CD4-positive, CD25-positive, alpha-beta regulatory T cell (primary cell): ENCODE results near the gene CTAGE1. TPM values are rescaled to one million over a fixed set of nuclear protein-coding genes. Genes with fewer than 3 reads are reported as not detected.

Experiments used
- ATAC-seq, 2 donors: fragments of 150-1000 bp; cut with Tn5 transposase; one replicate each; pipeline ENCODE4 v1.10.0; 2021; ENCODE audit warnings: low read depth in 2 of 2, moderate number of reproducible peaks in 2 of 2, moderate library complexity in 1 of 2
- DNase-seq, 3 donors: peaks; one replicate each; pipeline versions ENCODE4 v3.0.0 to v3.0.0-alpha.2; 2012 to 2022; ENCODE audit warnings: mixed read lengths in 1 of 3
- H3K27ac ChIP-seq: one replicate; pipeline ENCODE4 v1.7.0; 2013; ENCODE audit warnings: mild to moderate bottlenecking, low read length; ENCODE audit not compliant: insufficient read depth, poor library complexity, severe bottlenecking
- H3K27me3 ChIP-seq: one replicate; pipeline ENCODE4 v1.7.0; 2013; ENCODE audit warnings: low read length; ENCODE audit not compliant: control insufficient read depth, insufficient read depth
- H3K36me3 ChIP-seq: one replicate; pipeline ENCODE4 v1.7.0; 2013; ENCODE audit warnings: mild to moderate bottlenecking, low read length, moderate library complexity; ENCODE audit not compliant: control insufficient read depth, insufficient read depth
- H3K4me1 ChIP-seq: 2 replicates; pipeline ENCODE4 v1.7.0; 2013; ENCODE audit warnings: mild to moderate bottlenecking, low read length; ENCODE audit not compliant: insufficient read depth, control insufficient read depth, poor library complexity, severe bottlenecking
- H3K4me3 ChIP-seq: one replicate; pipeline ENCODE4 v1.7.0; 2013; ENCODE audit warnings: low read depth, mild to moderate bottlenecking, low read length, moderate library complexity
- H3K9me3 ChIP-seq, 2 experiments: 1 replicate in 1 of 2; 2 replicates in 1 of 2; pipeline ENCODE4 v1.7.0; 2013; ENCODE audit warnings: low read length in 2 of 2, mild to moderate bottlenecking in 1 of 2, moderate library complexity in 1 of 2; ENCODE audit not compliant: control insufficient read depth in 2 of 2
- H3K27ac Mint-ChIP-seq, 3 donors: one replicate each; pipeline ENCODE4 v1.8.0; 2020 to 2022; ENCODE audit warnings: mild to moderate bottlenecking in 3 of 3, mixed read lengths in 3 of 3, moderate library complexity in 2 of 3
- H3K27me3 Mint-ChIP-seq: one replicate; pipeline ENCODE4 v1.8.0; 2022; ENCODE audit warnings: mild to moderate bottlenecking, mixed read lengths
- H3K36me3 Mint-ChIP-seq: one replicate; pipeline ENCODE4 v1.8.0; 2020; ENCODE audit warnings: mixed read lengths
- H3K4me1 Mint-ChIP-seq, 4 donors: one replicate each; pipeline ENCODE4 v1.8.0; 2020 to 2022; ENCODE audit warnings: mixed read lengths in 4 of 4, mild to moderate bottlenecking in 1 of 4
- H3K4me3 Mint-ChIP-seq, 4 donors: one replicate each; pipeline ENCODE4 v1.8.0; 2020 to 2022; ENCODE audit warnings: mild to moderate bottlenecking in 4 of 4, mixed read lengths in 4 of 4, moderate library complexity in 3 of 4
- H3K9me3 Mint-ChIP-seq, 7 donors: one replicate each; pipeline ENCODE4 v1.8.0; 2020 to 2022; ENCODE audit warnings: mixed read lengths in 7 of 7, mild to moderate bottlenecking in 3 of 7, moderate library complexity in 2 of 7
- polyA plus RNA-seq, 4 donors: library from polyadenylated mRNA; unstranded; fragments of 300-500 nt; fragmentation: Illumina TruSeq; gene quantifications; one replicate each; pipeline ENCODE4 v1.2.3, GENCODE V29; 2021
- total RNA-seq: library from RNA; stranded (reverse); gene quantifications from one replicate; pipeline ENCODE4 v1.2.3, GENCODE V29; 2022

The CTAGE1 gene
- total and polyA plus RNA-seq, 5 donors from 2014 or later: not detected

DNA sequence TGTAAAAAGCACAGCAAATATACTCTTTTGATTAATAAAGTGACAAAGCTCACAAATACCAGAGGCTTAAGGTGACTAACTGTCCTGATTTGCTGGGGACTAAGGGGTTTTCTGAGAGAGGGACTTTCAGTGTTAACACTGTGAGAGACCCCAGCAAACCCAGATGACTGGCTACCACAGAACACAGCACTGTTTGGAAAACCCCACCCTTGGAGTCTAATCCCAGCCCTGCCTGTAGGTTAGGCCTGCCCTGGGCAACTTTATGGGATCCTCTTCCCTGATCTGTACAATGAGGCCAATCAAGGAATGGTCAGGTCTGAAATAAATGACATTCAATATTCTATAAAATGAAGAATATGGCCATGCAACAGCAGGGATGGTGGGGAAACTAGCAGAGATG, 30.5 kb upstream of the CTAGE1 start:
- Mint-ChIP-seq H3K4me1 (peaks cover 0 to 4% (median 0%) of the 10 kb centered on the region in 4 donors), H3K4me3 (no peak overlapping the region), H3K27me3 (no peaks in the 10 kb centered on the region), H3K27ac (no peak overlapping the region), H3K36me3 (no peaks in the 10 kb centered on the region), H3K9me3 (peaks cover 0 to 22% (median 3%) of the 10 kb centered on the region in 7 donors)
- Histone ChIP-seq H3K36me3 (no peaks in the 10 kb centered on the region), H3K9me3 (peaks cover 0 to 12% of the 10 kb centered on the region in 2 experiments), H3K27me3 (no peaks in the 10 kb centered on the region), H3K27ac (no peak overlapping the region), H3K4me3 (no peak overlapping the region), H3K4me1 (no peaks in the 10 kb centered on the region)
- ATAC-seq (no peak), DNase-seq (no peak)

DNA sequence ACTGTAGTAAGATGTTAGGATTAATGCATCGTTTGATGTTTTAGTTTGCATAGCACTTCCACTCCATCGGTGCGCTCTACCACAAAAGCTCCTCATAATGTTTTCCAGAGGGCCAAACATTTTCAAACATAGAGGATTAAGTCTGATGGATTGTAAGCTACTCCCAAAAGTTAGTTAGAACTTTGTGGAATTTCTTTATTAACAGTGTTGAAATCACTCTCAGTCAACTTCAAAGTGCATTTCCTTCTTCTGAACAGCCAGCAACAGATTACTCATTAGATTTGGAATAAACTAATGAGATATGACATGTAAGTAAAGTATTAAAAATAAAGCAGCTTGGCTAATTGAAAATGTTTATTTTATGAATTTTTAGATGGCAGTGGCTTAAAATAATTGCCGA, 30.1 kb upstream of the CTAGE1 start:
- H3K9me3 Mint-ChIP-seq: peaks cover 0 to 22% (median 3%) of the 10 kb centered on the region in 7 donors
- H3K4me1 Mint-ChIP-seq: peaks cover 0 to 4% (median 0%) of the 10 kb centered on the region in 4 donors
- no peaks in the 10 kb centered on the region for H3K27me3 Mint-ChIP-seq
- Histone ChIP-seq H3K36me3 (no peaks in the 10 kb centered on the region), H3K4me3 (no peak overlapping the region), H3K4me1 (no peaks in the 10 kb centered on the region), H3K9me3 (peaks cover 0 to 12% of the 10 kb centered on the region in 2 experiments), H3K27me3 (no peaks in the 10 kb centered on the region), H3K27ac (no peak overlapping the region)
- no peaks in the 10 kb centered on the region for H3K36me3 Mint-ChIP-seq
- no peak overlapping the region for H3K4me3 Mint-ChIP-seq
- DNase-seq: no peak
- ATAC-seq: no peak
- H3K27ac Mint-ChIP-seq: no peak overlapping the region

DNA sequence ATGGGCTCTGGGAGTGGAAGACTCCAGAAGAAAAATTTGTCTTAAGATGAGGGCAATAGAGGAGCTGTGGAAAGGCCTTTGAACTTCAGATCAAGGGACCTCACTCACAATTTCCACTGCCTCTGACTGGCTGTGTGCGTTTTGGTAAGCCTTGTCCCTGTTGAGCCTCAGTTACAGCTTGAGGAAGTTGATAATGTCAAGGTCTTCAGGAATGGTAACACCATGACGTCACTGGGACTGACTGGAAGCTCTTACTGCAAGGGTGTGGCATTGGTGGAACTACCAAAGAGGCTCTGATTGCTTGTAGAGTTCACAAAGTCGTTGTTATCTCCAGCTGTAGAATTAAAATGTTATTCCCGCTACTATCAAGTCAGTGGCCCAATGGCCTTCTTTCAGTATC, 29.2 kb upstream of the CTAGE1 start:
- H3K27ac ChIP-seq: no peak overlapping the region
- H3K36me3 ChIP-seq: no peaks in the 10 kb centered on the region
- H3K4me3 ChIP-seq: no peak overlapping the region
- no peaks in the 10 kb centered on the region for H3K27me3 Mint-ChIP-seq
- ATAC-seq: no peak
- H3K9me3 ChIP-seq: peaks cover 0 to 12% of the 10 kb centered on the region in 2 experiments
- H3K4me1 Mint-ChIP-seq: no peaks in the 10 kb centered on the region
- H3K4me1 ChIP-seq: no peaks in the 10 kb centered on the region
- no peaks in the 10 kb centered on the region for H3K36me3 Mint-ChIP-seq
- peaks cover 0 to 22% (median 3%) of the 10 kb centered on the region in 7 donors for H3K9me3 Mint-ChIP-seq
- DNase-seq: no peak
- no peak overlapping the region for H3K4me3 Mint-ChIP-seq
- H3K27ac Mint-ChIP-seq: no peak overlapping the region
- no peaks in the 10 kb centered on the region for H3K27me3 ChIP-seq

DNA sequence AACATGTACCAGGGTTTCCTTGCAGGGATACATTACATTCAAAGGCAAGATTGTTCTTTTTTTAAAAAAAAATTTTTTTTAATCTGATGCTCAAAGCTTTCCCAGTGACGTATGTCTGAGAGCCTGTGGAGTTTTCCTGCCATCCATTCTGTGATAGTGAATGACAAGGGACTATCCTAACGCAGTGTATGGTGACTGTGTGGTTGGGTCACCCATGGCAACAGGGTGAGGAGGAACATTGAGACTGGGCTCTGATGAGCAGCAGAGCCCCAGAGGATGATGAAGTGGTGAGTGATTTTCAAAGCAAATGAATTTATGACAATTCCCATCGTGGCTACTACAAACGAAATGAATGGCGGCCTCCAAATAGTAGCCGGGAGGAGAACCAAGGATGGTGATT, 28.6 kb upstream of the CTAGE1 start:
- H3K27me3 ChIP-seq: no peaks in the 10 kb centered on the region
- Mint-ChIP-seq H3K27ac (no peak overlapping the region), H3K4me1 (no peaks in the 10 kb centered on the region), H3K36me3 (no peaks in the 10 kb centered on the region), H3K9me3 (peaks cover 0 to 22% (median 3%) of the 10 kb centered on the region in 7 donors), H3K27me3 (no peaks in the 10 kb centered on the region), H3K4me3 (no peak overlapping the region)
- no peak overlapping the region for H3K4me3 ChIP-seq
- DNase-seq (no peak), ATAC-seq (no peak)
- H3K9me3 ChIP-seq: peaks cover 0 to 12% of the 10 kb centered on the region in 2 experiments
- no peaks in the 10 kb centered on the region for H3K4me1 ChIP-seq
- no peaks in the 10 kb centered on the region for H3K36me3 ChIP-seq
- no peak overlapping the region for H3K27ac ChIP-seq

DNA sequence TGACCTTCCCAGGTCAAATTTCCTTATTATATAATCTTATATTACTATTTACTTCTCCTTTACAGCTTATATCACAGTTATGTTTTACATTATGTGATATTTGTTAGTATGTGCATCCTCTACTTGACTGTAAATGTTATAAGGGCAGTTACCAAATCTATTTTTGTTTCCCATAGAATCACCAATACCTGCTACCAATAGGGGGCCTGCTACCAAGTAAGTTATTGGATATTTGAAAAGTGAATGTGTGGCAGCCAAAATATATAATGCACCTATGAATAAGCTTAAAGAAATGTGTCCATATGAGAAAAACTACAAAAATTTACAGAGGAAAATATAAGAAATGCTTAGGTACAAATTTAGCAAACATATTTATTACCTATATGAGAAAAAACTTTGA, 23.9 kb upstream of the CTAGE1 start:
- DNase-seq (no peak), ATAC-seq (no peak)
- H3K4me1 Mint-ChIP-seq: no peaks in the 10 kb centered on the region
- Histone ChIP-seq H3K4me1 (no peaks in the 10 kb centered on the region), H3K36me3 (no peaks in the 10 kb centered on the region), H3K9me3 (no peaks in the 10 kb centered on the region), H3K27me3 (no peaks in the 10 kb centered on the region), H3K27ac (no peak overlapping the region), H3K4me3 (no peak overlapping the region)
- peaks cover 0 to 3% (median 0%) of the 10 kb centered on the region in 7 donors for H3K9me3 Mint-ChIP-seq
- no peak overlapping the region for H3K4me3 Mint-ChIP-seq
- no peaks in the 10 kb centered on the region for H3K27me3 Mint-ChIP-seq
- H3K27ac Mint-ChIP-seq: no peak overlapping the region
- H3K36me3 Mint-ChIP-seq: no peaks in the 10 kb centered on the region

DNA sequence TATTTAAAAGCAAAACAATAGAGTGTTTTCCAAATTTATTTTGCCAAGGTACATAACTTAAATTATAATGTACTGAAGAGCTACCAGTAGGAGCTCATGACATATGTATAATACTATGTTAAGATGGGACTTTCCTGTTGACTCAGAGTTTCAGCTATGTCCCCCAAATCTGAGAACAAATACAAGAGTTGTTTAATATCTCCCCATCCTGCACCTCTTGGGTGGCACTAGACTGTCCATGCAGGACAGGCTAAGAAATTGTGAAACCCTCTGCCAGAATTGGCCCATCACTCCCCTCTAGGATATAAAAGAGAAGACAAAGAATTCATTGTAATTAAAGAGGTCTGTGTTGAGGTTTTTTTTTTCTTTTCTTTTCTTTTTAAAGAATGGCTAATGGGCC, 21.7 kb upstream of the CTAGE1 start:
- Mint-ChIP-seq H3K4me3 (no peak overlapping the region), H3K9me3 (peaks cover 0 to 3% (median 0%) of the 10 kb centered on the region in 7 donors)
- H3K9me3 ChIP-seq: no peaks in the 10 kb centered on the region

DNA sequence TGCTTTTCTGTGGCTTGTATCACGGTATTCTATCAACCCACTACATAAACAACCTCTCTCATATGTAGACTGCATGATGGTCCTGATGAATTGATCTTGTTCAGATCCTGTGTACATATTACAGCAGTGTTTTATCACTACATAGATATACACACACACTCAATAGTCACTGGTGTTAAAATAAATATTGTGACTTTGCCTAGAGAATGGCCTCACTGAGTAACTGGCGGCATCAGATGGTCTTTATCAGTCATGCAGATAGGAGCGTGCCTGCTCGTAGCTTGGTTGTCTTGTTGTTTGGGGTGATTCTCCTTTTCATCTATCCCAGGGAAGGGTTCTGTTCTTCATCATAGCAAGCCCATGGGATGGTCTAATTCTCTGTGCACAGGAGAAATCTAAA, 18.4 kb upstream of the CTAGE1 start:
- H3K4me3 ChIP-seq: no peak overlapping the region
- H3K4me1 ChIP-seq: no peaks in the 10 kb centered on the region
- no peaks in the 10 kb centered on the region for H3K36me3 ChIP-seq
- no peak overlapping the region for H3K27ac Mint-ChIP-seq
- DNase-seq (no peak), ATAC-seq (no peak)
- no peaks in the 10 kb centered on the region for H3K36me3 Mint-ChIP-seq
- H3K9me3 ChIP-seq: no peaks in the 10 kb centered on the region
- peaks cover 0 to 3% (median under 1%) of the 10 kb centered on the region in 7 donors for H3K9me3 Mint-ChIP-seq
- H3K4me1 Mint-ChIP-seq: no peaks in the 10 kb centered on the region
- H3K27me3 ChIP-seq: no peaks in the 10 kb centered on the region
- H3K27ac ChIP-seq: no peak overlapping the region
- H3K27me3 Mint-ChIP-seq: peaks cover 5% of the 10 kb centered on the region
- H3K4me3 Mint-ChIP-seq: no peak overlapping the region

More for the DNA sequence above, 21.7 kb upstream of the CTAGE1 start:
- no peaks in the 10 kb centered on the region for H3K4me1 ChIP-seq
- ATAC-seq (no peak), DNase-seq (no peak)
- no peaks in the 10 kb centered on the region for H3K36me3 Mint-ChIP-seq
- no peaks in the 10 kb centered on the region for H3K27me3 ChIP-seq
- no peaks in the 10 kb centered on the region for H3K36me3 ChIP-seq
- no peak overlapping the region for H3K27ac ChIP-seq
- peaks cover under 1% of the 10 kb centered on the region for H3K27me3 Mint-ChIP-seq
- no peak overlapping the region for H3K4me3 ChIP-seq
- H3K27ac Mint-ChIP-seq: no peak overlapping the region
- H3K4me1 Mint-ChIP-seq: no peaks in the 10 kb centered on the region

DNA sequence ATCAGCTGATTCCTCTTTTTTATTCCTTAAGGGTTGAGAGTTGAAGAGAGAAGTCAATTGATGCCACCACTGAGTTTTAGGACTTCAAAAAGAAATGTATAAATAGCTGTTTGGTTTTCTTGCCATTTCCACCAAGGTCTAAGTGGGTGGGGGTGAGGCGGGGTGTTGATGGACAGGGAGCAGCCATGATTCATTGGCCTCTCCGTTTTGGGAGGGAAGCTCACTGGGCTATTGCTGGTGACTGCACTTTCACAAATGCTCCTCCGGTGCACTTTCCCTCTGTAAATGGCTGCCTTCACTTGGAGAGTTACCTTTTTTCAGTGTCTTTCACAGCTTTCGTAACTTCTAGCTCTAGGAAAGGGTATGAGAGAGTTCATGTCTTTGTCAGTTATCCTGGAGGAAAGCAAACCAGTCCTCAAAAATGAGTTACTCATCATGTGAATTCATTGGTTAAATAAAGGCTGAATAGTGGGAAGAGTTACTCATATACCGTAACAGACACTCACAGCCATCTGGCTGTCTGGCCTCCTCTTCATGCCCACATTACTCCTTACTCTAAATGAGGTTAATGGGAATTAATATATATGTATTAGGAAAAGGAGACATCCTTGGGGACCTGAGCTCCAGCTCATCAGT, 17.4 kb upstream of the CTAGE1 start:
- H3K27me3 ChIP-seq: no peaks in the 10 kb centered on the region
- Mint-ChIP-seq H3K4me1 (no peaks in the 10 kb centered on the region), H3K9me3 (peaks cover 0 to 3% (median 1%) of the 10 kb centered on the region in 7 donors), H3K4me3 (no peak overlapping the region), H3K27me3 (peaks cover 5% of the 10 kb centered on the region), H3K36me3 (no peaks in the 10 kb centered on the region), H3K27ac (no peak overlapping the region)
- H3K36me3 ChIP-seq: no peaks in the 10 kb centered on the region
- ATAC-seq (no peak), DNase-seq (no peak)
- no peak overlapping the region for H3K27ac ChIP-seq
- no peaks in the 10 kb centered on the region for H3K4me1 ChIP-seq
- H3K4me3 ChIP-seq: no peak overlapping the region
- no peaks in the 10 kb centered on the region for H3K9me3 ChIP-seq
